AG10803 (cell line): ENCODE data around the gene RUNDC3A.
"Not testable (repeated sequence)": the region's sequence is repeated elsewhere in the genome, so short reads cannot be mapped to it uniquely, and the experiment has no call there.

Experiments used
- DNase-seq: peaks from one replicate; pipeline ENCODE4 v3.0.0; 2010; ENCODE audit warnings: low read depth
- H3K4me3 ChIP-seq: 2 replicates; pipeline ENCODE4 v1.5.1; 2011; ENCODE audit warnings: mild to moderate bottlenecking, low read length, control low read depth
- TF ChIP-seq, protein P1 (sequence below): conservative IDR thresholded peaks from 2 replicates; pipeline ENCODE4 v1.5.1; 2011; ENCODE audit warnings: mild to moderate bottlenecking, low read length, control low read depth, inconsistent platforms

RUNDC3A gene

DNA sequence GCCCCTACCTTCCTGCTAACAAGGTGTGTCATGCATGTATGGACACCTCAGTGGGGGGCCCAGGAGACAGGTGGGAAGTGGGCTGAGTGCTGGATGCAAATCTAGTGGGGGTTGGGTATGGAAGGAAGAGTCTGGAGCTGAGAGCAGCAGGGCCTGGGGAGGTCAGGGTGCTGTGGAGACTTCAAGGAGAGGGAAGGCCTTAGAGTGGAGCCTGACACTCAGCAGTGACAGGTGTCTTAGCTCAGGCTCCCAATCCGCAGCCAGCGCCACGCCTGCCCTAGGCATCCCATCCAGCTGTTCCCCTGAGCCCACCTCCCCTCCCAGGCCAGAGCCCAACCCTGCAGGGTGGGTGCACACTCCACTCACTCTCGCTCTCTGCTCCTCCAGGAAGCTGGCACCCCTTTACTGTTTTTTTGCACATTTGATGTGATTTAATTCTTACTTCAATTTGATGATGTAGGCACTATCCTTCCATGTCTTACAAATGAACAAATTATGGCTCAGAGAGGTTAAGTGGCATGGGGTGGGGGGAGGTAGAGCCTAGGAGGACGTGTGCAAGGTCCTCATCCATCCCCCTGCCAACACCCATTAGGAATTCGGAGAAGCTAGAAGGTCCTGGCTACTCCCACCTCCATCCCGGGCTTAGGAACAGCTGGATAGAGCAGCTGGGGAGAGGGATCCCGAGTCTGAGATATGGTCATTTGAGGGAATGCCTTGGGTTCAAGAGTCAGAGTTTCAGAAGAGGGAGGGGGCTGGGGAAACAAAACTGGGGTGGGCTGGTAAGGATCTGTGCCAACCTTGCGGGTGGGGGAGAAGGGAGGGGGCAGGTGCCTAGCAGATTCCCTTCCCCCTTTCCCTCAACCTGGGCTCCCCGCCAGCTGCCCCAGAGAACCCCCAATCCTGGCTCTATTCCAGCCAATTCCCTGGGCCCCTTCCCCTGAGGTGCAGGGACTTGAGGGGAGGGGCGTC lies 53.2 kb downstream of the RUNDC3A start:
- TF ChIP-seq, protein P1, sequence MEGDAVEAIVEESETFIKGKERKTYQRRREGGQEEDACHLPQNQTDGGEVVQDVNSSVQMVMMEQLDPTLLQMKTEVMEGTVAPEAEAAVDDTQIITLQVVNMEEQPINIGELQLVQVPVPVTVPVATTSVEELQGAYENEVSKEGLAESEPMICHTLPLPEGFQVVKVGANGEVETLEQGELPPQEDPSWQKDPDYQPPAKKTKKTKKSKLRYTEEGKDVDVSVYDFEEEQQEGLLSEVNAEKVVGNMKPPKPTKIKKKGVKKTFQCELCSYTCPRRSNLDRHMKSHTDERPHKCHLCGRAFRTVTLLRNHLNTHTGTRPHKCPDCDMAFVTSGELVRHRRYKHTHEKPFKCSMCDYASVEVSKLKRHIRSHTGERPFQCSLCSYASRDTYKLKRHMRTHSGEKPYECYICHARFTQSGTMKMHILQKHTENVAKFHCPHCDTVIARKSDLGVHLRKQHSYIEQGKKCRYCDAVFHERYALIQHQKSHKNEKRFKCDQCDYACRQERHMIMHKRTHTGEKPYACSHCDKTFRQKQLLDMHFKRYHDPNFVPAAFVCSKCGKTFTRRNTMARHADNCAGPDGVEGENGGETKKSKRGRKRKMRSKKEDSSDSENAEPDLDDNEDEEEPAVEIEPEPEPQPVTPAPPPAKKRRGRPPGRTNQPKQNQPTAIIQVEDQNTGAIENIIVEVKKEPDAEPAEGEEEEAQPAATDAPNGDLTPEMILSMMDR, result no peak
- H3K4me3 ChIP-seq, result no peak overlapping the region
- DNase-seq, result no peak

- no peak for DNase-seq
- TF ChIP-seq, protein P1, result no peak
- peak overlapping the region; percentile 66 for H3K4me3 ChIP-seq
Measured at GRCh38 chr17:44362459-44362948, 54.1 kb downstream of the RUNDC3A start.

DNA sequence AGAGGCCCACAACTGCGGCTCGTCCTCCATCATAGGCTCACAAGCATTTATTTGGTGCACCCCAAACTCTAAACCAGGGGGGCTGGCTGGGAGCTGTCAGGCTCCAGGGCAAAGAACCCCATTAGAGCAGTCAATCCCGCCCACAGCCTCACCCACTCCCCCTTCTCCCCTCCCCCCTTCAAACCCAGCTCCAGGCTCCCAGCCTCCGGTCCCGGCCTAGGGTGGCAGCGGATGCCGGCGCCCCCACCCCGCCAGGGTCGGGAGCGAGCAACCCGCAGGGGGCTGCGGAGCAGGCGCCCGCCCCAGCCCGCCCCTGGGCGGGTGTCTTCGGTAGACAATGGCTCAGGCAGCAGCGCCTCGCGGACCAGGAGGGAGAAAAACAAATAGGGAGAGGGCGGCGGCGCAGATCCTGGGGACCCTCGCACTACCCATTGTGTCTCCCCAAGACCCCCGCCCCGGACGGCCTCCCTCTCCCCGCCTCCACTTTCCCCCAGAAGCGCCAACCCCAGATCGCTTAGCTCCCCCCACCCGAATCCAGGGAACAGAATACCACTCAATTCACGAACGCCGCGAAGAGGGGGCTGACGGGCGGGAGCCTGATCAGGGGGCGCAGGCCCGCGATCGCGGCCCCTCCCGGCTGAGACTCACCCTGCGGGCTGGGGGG lies 54.7 kb downstream of the RUNDC3A start:
- H3K4me3 ChIP-seq, result peak overlapping the region; percentile 66
- no peak for DNase-seq
- TF ChIP-seq, protein P1, result no peak

DNA sequence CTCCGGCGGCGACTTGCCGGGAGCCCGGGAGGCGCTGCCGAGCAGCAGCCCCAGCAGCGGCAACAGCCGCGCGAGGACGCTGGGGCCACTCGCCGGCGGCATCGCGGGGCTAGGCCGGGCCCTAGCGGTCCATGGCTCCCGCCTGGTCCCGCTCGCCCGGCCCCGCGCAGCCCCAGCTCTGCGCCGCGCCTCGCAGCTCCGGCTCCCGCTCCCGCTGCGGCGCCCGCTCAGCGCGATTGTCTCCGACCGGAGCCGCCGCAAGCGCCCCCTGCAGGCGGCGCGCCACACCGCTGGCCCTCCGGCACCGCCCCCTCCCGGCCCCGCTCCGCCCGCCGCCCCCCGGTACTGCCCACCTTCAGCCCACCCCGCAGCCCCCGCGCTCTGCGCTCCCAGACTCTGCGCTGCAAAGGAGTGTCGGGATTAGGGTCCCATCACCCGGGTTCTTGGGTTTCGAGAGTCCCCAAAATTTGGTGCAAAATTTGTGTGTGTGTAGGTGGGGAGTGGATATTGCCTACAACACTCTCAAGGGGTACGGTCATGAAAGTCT lies 55.3 kb downstream of the RUNDC3A start, which contains the start of gene FAM171A2:
FAM171A2 (minus strand) TSS at position 241 of the 547 bp plus-strand sequence; CDS start at position 102, 139 bp downstream.
- DNase-seq, result peak; percentile 47
- TF ChIP-seq, protein P1, result peak; percentile 38
- peak within 1 kb of the TSS; percentile 66 for H3K4me3 ChIP-seq

DNA sequence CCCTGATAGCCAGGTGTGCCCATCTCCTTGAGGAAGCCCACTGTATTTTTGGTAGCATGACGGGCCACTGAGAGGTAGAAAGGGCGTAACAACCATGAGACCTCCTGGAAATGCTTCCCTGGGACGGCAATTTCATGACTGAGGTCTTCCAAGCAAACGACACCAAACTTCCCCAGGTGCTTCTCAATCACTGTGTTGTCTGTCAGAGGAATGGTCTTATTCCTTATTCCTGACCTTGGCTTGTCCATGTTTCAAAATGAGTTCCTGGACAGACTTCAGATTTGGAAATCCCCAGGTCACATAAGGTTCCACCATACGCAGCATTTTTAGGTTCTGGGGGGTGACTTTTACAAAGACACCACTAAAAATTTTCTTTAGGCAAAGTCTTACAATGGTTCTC lies 56.6 kb downstream of the RUNDC3A start:
- not testable (repeated sequence) for H3K4me3 ChIP-seq, DNase-seq

DNA sequence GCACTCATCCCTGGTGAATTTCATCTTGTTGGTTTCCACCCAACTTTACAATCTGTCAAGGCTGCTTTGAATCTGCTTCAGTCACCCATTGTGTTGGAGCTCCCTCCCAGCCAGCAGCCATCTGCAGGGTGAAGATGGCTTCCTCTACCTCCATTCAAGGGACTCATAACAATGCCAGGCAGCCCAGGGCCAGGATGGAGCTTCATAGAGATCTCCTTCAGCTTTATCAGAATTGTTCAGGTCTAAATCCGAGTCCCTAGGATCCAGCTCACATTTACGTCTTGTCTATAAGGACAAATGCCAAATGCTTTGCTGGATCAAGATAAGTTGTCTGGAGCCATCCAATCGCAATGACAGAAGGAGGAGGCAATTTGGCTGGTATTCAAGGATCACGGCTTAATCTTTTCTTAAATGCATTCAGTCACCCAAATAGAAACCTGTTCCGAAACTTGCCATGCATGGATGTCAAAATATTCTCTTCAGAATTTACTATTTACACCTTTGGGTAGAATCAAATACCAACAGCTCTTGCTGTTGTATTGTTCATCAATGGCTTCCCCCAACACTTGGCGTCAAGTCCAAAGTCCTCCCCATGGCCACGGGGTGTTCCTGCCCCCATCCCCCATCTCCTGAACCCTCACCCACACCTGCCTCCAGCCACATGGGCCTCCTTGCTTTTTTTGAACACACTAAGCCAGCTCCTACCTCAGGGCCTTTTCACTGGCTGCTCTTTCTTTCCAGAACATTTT lies 59.0 kb downstream of the RUNDC3A start:
- TF ChIP-seq, protein P1, result no peak
- H3K4me3 ChIP-seq, result no peak overlapping the region
- DNase-seq, result no peak
